Stomach (tissue), 4 donors: Measurements from ENCODE around the gene MGAT4D.

Source experiments
- EP300 ChIP-seq: sonication (generic); formaldehyde crosslinking; IDR thresholded peaks from one replicate; pipeline ENCODE4 v1.6.1; 2017; ENCODE audit warnings: antibody characterized with exemption
- TF ChIP-seq, protein P1 (sequence below), 7 experiments: fragments of 450-650 bp in 4 of 7; fragments of 200-600 bp in 3 of 7; sonication (generic) in 3 of 7; IDR thresholded peaks; one replicate each; pipeline ENCODE4 v1.5.1; 2016 to 2019; ENCODE audit warnings: antibody characterized with exemption in 7 of 7, control low read depth in 2 of 7, mild to moderate bottlenecking in 1 of 7

DNA sequence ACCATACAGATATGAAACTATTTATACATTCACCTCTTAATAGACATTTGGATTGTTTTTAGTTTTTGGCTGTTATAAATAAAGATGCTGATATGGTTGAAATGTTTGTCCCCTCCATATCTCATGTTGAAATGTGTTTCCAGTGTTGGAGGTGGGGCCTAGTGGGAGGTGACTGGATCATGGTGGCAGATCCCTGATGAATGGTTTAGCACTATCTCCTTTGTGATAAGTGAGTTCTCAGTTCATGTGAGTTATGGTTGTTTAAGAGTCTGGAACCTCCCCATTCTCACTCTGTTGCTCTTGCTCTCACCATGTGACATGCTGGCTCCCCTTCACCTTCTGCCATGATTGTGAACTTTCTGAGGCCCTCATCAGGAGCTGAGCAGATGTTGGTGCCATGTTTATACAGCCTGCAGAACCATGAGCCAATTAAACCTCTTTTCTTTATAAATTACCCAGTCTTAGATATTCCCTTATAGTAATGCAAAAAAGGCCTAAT lies 58.4 kb downstream of the MGAT4D start:
- TF ChIP-seq, protein P1, sequence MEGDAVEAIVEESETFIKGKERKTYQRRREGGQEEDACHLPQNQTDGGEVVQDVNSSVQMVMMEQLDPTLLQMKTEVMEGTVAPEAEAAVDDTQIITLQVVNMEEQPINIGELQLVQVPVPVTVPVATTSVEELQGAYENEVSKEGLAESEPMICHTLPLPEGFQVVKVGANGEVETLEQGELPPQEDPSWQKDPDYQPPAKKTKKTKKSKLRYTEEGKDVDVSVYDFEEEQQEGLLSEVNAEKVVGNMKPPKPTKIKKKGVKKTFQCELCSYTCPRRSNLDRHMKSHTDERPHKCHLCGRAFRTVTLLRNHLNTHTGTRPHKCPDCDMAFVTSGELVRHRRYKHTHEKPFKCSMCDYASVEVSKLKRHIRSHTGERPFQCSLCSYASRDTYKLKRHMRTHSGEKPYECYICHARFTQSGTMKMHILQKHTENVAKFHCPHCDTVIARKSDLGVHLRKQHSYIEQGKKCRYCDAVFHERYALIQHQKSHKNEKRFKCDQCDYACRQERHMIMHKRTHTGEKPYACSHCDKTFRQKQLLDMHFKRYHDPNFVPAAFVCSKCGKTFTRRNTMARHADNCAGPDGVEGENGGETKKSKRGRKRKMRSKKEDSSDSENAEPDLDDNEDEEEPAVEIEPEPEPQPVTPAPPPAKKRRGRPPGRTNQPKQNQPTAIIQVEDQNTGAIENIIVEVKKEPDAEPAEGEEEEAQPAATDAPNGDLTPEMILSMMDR (IDR thresholded peaks at IDR 0.05), result no peak
- TF ChIP-seq EP300, result no peak
